Measurements from ENCODE around the gene CLTC. TPM values are rescaled to one million over a fixed set of nuclear protein-coding genes. Genes with fewer than 3 reads are reported as not detected.

CLTC gene
- total and polyA plus RNA-seq, 2 experiments from 2014 or later, result 107 to 344 TPM

- no peak for TF ChIP-seq ZNF462 (CRISPR knock-in tag; IDR thresholded peaks at IDR 0.05)
- TF ChIP-seq CTCF (conservative IDR thresholded peaks at IDR 0.05; ENCODE audit: low read depth in 2 of 2), result no peak
- TF ChIP-seq POLR2AphosphoS5 (IDR thresholded peaks at IDR 0.05; ENCODE audit: low read depth), result no peak
- no peak for TF ChIP-seq REST (IDR thresholded peaks at IDR 0.05; ENCODE audit: unreplicated experiment)
- TF ChIP-seq ZNF114 (CRISPR knock-in tag; IDR thresholded peaks at IDR 0.05), result no peak
Observed at GRCh38 chr17:59693582-59693981, 73.9 kb downstream of the CLTC start (continued).
